ENCODE measurements around the gene LRRC1. TPM values are rescaled to one million over a fixed set of nuclear protein-coding genes. Genes with fewer than 3 reads are reported as not detected.

LRRC1 gene
- total and polyA plus RNA-seq, 4 donors, result 0.36 to 6.4 (median 0.94) TPM

- TF ChIP-seq, protein P1, sequence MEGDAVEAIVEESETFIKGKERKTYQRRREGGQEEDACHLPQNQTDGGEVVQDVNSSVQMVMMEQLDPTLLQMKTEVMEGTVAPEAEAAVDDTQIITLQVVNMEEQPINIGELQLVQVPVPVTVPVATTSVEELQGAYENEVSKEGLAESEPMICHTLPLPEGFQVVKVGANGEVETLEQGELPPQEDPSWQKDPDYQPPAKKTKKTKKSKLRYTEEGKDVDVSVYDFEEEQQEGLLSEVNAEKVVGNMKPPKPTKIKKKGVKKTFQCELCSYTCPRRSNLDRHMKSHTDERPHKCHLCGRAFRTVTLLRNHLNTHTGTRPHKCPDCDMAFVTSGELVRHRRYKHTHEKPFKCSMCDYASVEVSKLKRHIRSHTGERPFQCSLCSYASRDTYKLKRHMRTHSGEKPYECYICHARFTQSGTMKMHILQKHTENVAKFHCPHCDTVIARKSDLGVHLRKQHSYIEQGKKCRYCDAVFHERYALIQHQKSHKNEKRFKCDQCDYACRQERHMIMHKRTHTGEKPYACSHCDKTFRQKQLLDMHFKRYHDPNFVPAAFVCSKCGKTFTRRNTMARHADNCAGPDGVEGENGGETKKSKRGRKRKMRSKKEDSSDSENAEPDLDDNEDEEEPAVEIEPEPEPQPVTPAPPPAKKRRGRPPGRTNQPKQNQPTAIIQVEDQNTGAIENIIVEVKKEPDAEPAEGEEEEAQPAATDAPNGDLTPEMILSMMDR (IDR thresholded peaks at IDR 0.05; ENCODE audit: low read depth, low read length, missing input control), result no peak
- TF ChIP-seq, protein P2, sequence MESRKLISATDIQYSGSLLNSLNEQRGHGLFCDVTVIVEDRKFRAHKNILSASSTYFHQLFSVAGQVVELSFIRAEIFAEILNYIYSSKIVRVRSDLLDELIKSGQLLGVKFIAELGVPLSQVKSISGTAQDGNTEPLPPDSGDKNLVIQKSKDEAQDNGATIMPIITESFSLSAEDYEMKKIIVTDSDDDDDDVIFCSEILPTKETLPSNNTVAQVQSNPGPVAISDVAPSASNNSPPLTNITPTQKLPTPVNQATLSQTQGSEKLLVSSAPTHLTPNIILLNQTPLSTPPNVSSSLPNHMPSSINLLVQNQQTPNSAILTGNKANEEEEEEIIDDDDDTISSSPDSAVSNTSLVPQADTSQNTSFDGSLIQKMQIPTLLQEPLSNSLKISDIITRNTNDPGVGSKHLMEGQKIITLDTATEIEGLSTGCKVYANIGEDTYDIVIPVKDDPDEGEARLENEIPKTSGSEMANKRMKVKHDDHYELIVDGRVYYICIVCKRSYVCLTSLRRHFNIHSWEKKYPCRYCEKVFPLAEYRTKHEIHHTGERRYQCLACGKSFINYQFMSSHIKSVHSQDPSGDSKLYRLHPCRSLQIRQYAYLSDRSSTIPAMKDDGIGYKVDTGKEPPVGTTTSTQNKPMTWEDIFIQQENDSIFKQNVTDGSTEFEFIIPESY (IDR thresholded peaks at IDR 0.05), result no peak
- TF ChIP-seq SP1 (IDR thresholded peaks at IDR 0.05), result no peak
- TF ChIP-seq, protein P3, sequence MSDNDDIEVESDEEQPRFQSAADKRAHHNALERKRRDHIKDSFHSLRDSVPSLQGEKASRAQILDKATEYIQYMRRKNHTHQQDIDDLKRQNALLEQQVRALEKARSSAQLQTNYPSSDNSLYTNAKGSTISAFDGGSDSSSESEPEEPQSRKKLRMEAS (IDR thresholded peaks at IDR 0.05), result no peak
- TF ChIP-seq NR2F2 (IDR thresholded peaks at IDR 0.05), result no peak
- TF ChIP-seq HNF4A (conservative IDR thresholded peaks at IDR 0.05), result no peak
- no peak for TF ChIP-seq GABPA (IDR thresholded peaks at IDR 0.05 in 1 of 2, conservative IDR thresholded peaks at IDR 0.05 in 1 of 2)
- TF ChIP-seq TAF1 (conservative IDR thresholded peaks at IDR 0.05), result no peak
- no peak for TF ChIP-seq FOXA2 (IDR thresholded peaks at IDR 0.05)
- no peak for TF ChIP-seq YY1 (IDR thresholded peaks at IDR 0.05)
- TF ChIP-seq RXRA (IDR thresholded peaks at IDR 0.05), result no peak
- TF ChIP-seq, protein P4, sequence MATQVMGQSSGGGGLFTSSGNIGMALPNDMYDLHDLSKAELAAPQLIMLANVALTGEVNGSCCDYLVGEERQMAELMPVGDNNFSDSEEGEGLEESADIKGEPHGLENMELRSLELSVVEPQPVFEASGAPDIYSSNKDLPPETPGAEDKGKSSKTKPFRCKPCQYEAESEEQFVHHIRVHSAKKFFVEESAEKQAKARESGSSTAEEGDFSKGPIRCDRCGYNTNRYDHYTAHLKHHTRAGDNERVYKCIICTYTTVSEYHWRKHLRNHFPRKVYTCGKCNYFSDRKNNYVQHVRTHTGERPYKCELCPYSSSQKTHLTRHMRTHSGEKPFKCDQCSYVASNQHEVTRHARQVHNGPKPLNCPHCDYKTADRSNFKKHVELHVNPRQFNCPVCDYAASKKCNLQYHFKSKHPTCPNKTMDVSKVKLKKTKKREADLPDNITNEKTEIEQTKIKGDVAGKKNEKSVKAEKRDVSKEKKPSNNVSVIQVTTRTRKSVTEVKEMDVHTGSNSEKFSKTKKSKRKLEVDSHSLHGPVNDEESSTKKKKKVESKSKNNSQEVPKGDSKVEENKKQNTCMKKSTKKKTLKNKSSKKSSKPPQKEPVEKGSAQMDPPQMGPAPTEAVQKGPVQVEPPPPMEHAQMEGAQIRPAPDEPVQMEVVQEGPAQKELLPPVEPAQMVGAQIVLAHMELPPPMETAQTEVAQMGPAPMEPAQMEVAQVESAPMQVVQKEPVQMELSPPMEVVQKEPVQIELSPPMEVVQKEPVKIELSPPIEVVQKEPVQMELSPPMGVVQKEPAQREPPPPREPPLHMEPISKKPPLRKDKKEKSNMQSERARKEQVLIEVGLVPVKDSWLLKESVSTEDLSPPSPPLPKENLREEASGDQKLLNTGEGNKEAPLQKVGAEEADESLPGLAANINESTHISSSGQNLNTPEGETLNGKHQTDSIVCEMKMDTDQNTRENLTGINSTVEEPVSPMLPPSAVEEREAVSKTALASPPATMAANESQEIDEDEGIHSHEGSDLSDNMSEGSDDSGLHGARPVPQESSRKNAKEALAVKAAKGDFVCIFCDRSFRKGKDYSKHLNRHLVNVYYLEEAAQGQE (IDR thresholded peaks at IDR 0.05), result no peak
- no peak for TF ChIP-seq HNF4G (IDR thresholded peaks at IDR 0.05)
- no peak for TF ChIP-seq FOXA1 (IDR thresholded peaks at IDR 0.05)
- TF ChIP-seq JUND (IDR thresholded peaks at IDR 0.05), result no peak
- no peak for TF ChIP-seq RAD21 (IDR thresholded peaks at IDR 0.05)
- Histone ChIP-seq H3K36me3 (ENCODE audit: control insufficient read depth in 4 of 4, insufficient read depth in 3 of 4, low read depth in 1 of 4, low read length in 3 of 4) (no peaks in the 10 kb centered on the region), H3K4me3 (ENCODE audit: low read depth in 1 of 3, low read length in 3 of 3) (no peak overlapping the region), H3K9ac (ENCODE audit: low read depth in 1 of 2, low read length in 2 of 2) (no peak overlapping the region), H3K27me3 (ENCODE audit: control insufficient read depth in 4 of 4, insufficient read depth in 4 of 4, low read length in 3 of 4) (peaks cover 0 to 3% (median 0%) of the 10 kb centered on the region in 4 donors), H3K4me1 (ENCODE audit: control insufficient read depth in 4 of 4, insufficient read depth in 4 of 4, low read length in 3 of 4) (no peaks in the 10 kb centered on the region), H3K27ac (ENCODE audit: low read depth in 1 of 2, low read length in 2 of 2) (no peak overlapping the region), H3K9me3 (ENCODE audit: control insufficient read depth in 4 of 4, low read length in 3 of 4) (no peaks in the 10 kb centered on the region)
- DNase-seq (ENCODE audit: low spot score), result no peak
- 68% methylated on average over 2 of the region's 2 CpGs for WGBS
These were observed 172.6 kb downstream of the LRRC1 start for GRCh38 chr6:53967415-53967814.

Other genes with a start within 250 kb of the LRRC1 start
- 100 to 1,000 TPM; 115 to 135 TPM for gene GCLC, start 249.9 kb upstream of the LRRC1 start, total RNA-seq
- gene GCLC, start 249.9 kb upstream of the LRRC1 start, polyA plus RNA-seq, result 10 to 100 TPM; 28.6 to 44.5 TPM
- gene KLHL31, start 129.2 kb upstream of the LRRC1 start, total RNA-seq, result under 1 TPM; 0.59 to 0.65 TPM
- gene KLHL31, start 129.2 kb upstream of the LRRC1 start, polyA plus RNA-seq, result under 1 TPM; 0.08 to 0.32 TPM

Measured in liver (tissue), 9 donors.